Caki2 (cell line): ENCODE results near the gene REPS2. TPM values are rescaled to one million over a fixed set of nuclear protein-coding genes. Genes with fewer than 3 reads are reported as not detected.
A peak's percentile ranks its signal among the peaks of the same experiment; 100 is the strongest.

Experiments used
- DNase-seq: peaks from one replicate; pipeline ENCODE4 v3.0.0-alpha.2; 2015; ENCODE audit warnings: low read depth
- in situ Hi-C: cut with HindIII; loops from 2 replicates; pipeline ENCODE4 v1.10.0; 2016; ENCODE audit warnings: low sequenced_read_pairs, low pct_unique_long_range_greater_than_20kb, mixed read lengths
- total RNA-seq: library from RNA; depleted of rRNA; stranded (reverse); fragments of >200 nt; shearing (Covaris generic); gene quantifications from 2 replicates; pipeline ENCODE4 v1.2.3, GENCODE V29; 2014; ENCODE audit warnings: low replicate concordance; rRNA removed

The REPS2 gene
- total RNA-seq = 0.03 and 0.17 TPM in 2 replicates

GRCh38 chrX:16946361-16946964 lies at the start of gene REPS2:
REPS2 (plus strand) TSS chrX:16946658; CDS start chrX:16946862, 204 bp downstream.
- in situ Hi-C loops = no loop called here
- DNase-seq = peak; percentile 29

DNA sequence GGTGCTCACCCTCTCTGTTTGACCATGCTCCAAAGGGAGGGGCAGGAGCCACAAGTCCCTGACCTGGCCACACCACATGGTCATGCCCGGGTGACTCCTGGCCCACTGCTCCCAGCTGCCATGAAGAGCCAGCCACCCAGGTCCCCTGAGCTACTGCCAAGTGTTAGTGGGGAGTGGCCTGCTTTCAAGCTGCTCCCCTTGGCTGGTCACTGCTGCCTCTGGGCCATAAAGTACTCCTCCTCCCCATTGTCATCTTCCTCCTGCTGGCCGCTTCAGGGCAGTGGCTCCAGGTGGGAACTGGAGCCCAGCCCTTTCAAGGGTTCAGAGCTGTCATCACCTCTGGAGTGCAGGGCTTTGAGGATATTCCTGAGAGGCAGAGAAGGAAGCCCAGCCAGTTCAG lies 49.0 kb upstream of the REPS2 start:
- DNase-seq = peak; percentile 10
- in situ Hi-C loops = no loop called here

- no peak for DNase-seq
- in situ Hi-C loops = no loop called here
These were observed 43.0 kb upstream of the REPS2 start for GRCh38 chrX:16903274-16904022.

DNA sequence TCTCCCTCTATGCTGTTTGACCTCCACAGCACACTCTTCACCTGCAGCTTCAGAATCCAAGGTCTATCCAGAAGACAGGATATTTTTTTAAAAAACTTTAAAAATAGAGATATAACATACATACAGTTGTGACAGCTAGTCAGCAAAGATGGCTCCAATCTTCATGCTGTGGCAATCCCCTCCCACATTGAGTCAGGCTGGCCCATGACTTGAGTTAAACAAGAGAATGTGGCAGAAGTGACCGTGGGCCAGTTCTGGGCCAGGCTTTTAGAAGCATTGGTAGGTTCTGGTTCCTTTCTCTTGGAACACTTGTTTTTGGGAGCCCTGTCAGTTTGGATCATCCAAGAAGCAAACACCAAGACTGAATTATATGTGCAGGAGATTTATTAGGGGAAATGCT lies 36.1 kb upstream of the REPS2 start:
- in situ Hi-C loops = no loop called here
- DNase-seq = no peak

DNA sequence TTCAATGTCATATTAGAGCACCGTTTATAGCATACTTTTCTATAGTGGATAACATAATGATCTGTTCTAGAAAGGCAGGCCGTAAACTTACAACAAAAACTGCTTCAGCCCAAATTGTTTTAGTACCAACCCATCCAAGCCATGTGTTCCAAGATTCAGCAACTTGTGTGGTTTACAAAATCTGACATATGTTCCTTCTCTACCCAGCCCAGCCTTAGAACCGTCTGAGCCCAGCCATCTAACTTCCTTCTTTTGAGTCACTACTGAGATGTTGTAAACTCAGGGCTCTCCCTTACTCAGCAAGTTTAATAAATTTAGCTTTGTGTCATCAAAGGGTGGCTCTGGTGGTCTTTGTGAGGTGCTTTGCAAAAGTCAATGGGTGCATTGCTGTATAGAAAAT lies 32.4 kb upstream of the REPS2 start:
- in situ Hi-C loops = no loop called here

GRCh38 chrX:16916561-16916960 lies 29.9 kb upstream of the REPS2 start:
- in situ Hi-C loops = no loop called here
- DNase-seq = no peak

More for the DNA sequence above, 32.4 kb upstream of the REPS2 start:
- DNase-seq = no peak

DNA sequence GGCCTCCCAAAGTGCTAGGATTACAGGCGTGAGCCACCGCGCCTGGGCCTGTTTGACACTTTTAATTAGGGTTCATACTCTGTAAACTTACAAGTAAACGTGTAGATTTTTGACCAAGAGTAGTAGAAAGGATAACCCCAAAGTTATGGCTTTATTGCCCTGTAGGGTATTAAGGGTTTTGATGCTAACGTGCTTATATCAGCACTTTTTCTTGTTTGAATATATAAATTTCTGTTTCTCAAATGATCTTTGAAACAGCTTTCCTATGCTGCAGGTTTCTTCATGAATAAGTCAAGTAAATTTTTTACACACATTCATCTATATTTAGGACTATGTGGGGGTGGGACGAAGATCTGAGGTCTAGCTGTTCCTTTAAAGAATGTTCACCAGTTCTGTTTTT lies 29.3 kb upstream of the REPS2 start:
- in situ Hi-C loops = no loop called here
- DNase-seq = no peak

GRCh38 chrX:16918979-16919378 lies 27.5 kb upstream of the REPS2 start:
- in situ Hi-C loops = no loop called here
- DNase-seq = no peak

GRCh38 chrX:16920075-16920474 lies 26.4 kb upstream of the REPS2 start:
- no peak for DNase-seq
- in situ Hi-C loops = no loop called here

DNA sequence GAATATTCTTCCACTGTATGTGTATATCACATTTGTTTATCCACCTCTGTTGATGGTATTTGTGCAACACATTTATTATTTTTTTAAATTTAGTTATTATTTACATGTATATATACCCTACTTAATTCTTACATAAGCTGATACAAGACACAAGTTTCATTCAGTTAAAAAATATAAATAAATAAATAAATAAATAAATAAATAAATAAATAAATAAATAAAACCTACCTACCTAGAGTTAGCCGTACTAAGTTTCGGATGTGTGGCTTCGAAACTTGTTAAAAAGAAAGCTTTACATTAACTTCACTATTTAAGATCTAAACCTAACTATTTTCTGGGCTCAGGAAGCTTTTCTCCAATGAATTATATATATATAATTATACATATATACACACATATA lies 23.3 kb upstream of the REPS2 start:
- DNase-seq = no peak

DNA sequence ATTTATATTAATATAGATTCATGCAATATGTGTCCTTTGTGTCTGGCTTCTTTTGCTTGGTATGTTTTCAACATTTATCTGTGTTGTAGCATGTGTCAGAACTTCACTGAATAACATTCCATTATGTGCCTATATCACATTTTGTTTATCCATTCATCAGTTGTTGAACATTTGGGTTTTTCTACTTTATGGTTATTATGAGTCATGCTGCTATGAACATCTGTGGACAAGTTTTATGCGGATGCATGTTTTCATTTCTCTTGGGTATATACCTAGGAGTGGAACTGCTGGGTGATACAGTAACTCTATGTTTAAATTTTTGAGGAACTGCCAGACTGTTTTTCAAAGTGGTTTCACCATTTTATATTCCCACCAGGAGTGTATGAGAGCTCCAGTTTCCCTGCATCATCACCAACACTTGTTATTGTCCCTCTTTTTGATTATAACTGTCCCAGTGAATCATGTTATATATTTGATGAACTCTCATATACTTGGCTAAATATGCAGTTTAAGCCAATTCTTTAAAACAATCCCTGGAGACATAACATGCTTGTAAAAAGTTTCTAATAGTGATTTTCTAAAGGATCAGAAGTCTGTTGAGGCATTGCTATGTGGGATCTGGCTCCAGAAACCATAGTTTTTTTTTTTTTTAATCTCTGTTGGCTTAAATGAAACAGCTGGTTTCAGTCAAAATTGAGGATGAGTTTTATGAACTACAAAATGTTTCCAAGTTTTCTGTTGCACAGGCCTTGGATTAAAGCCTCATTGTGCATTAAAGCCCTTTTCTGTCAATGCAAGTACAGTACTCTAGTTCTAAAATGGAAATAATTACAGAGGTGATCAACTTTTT lies 21.6 kb upstream of the REPS2 start:
- in situ Hi-C loops = no loop called here
- DNase-seq = no peak

More for the DNA sequence above, 23.3 kb upstream of the REPS2 start:
- in situ Hi-C loops = no loop called here

GRCh38 chrX:16930392-16930791 lies 16.1 kb upstream of the REPS2 start:
- in situ Hi-C loops = no loop called here
- no peak for DNase-seq

- DNase-seq = no peak
- in situ Hi-C loops = no loop called here
These were observed 15.1 kb upstream of the REPS2 start for GRCh38 chrX:16931371-16931770.

DNA sequence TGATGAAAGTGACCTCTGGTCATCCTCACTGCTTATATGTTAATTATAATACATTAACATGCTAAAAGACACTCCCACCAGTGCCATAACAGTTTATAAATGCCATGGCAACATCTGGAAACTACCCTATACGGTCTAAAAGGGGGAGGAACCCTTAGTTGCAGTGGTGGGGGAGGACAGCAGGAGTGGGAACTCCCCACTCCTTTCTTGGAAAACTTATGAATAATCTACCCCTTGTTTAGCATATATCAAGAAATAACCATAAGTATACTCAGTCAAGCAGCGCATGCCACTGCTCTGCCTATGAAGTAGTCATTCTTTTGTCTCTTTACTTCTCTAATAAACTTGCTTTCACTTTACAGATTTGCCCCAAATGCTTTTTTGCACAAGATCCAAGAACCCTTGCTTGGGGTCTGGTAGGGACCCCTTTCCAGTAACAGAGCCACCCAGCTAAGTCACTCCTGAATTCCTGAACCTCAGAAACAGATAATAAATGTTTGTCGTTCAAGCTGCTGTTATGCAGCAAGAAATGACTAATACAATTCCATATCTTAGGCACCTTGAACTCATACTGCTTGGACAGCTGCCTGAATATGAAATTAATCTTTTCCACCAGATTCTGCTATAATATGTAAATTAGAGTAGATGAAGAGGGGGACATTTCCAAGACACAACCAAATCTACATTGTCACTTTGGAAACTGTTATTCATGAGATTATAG lies 14.4 kb upstream of the REPS2 start:
- no peak for DNase-seq
- in situ Hi-C loops = no loop called here

DNA sequence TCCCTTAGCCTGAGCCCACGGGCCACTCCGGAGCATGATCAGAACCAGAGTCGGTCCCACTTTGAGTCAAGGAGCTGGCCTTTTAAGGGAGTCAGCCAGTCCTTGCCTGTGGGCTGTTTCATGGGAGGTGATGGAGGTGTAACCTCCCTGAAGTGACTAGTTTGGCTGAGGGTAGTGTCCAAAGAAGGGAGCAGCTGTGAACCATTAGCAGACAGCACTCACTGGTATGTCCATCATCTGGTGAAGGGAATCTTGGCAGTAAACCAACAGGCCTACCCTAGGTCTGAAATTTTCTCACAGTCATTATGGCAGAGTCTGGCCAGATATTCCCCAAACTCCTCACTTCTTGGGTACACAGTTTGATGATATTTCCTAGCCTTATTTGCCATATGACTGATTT lies 12.3 kb upstream of the REPS2 start:
- in situ Hi-C loops = no loop called here
- no peak for DNase-seq

DNA sequence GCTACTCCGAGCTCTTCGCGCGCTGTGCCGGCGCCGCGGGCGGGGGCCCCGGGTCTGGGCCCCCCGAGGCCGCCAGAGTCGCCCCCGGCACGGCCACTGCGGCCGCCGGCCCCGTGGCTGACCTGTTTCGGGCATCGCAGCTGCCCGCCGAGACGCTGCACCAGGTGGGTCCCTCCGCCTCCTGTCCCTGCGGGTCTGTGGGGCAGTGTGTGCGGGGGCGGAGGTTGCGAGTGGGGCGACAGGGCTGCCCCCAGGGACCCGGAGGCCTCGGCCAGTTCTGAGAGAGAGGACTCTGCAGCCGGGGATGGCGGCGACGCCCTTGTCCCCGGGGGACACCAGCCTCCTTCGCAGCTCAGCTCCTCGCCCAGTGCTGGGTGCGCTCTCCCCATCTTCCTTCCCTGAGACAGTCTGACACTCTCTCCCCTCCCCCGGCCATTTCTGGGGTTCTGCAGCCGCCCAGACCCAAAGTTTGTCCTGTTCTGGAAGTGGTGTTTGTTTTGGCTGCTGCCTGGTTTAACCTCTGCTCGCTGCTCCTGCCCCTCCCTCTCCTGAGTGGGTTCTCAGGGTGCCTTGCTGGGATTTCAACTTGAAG lies 609 bp downstream of the REPS2 start:
- DNase-seq = peak; percentile 0
- in situ Hi-C loops = no loop called here

- in situ Hi-C loops = no loop called here
- DNase-seq = no peak
These were observed 4.0 kb downstream of the REPS2 start for GRCh38 chrX:16950423-16950822.

DNA sequence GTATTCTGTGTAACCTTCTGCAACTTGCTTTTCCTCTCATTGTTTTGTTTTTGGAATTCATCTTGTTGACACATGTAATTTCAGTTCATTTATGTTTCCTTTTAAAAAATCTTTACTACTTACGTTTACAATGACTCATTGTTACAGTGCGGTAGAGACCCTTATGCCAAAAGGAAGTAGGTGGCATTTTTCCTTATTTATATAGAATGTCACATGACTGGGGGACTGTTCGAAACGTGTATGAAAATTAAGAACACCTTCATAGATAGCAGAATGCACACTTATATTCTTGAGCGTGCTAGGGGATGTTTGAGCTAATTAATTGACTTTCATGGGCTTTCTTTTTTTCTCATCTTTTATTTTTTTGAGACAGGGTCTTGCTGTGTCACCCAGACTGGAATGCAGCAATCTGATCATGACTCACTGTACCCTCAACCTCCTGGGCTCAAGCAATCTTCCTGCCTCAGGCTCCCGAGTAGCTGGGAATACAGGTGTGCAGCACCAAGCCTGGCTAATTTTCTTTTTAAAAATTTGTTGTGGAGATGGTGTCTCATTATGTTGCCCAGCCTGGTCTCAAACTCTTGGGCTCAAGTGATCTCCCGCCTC lies 7.3 kb downstream of the REPS2 start:
- in situ Hi-C loops = no loop called here
- peak; percentile 3 for DNase-seq
